K562 (cell line): ENCODE results near the gene ARHGEF6. TPM values are rescaled to one million over a fixed set of nuclear protein-coding genes. Genes with fewer than 3 reads are reported as not detected.

Experiments
- ATAC-seq: fragments of 200-7000 bp; cut with Tn5 transposase; 3 replicates; pipeline ENCODE4 v1.9.1; 2020; ENCODE audit warnings: moderate library complexity
- BruUV-seq: library from RNA; stranded (reverse); fragments of 400-500 nt; replicated peaks from 2 replicates; lab custom pipeline; 2021; lab: Mats Ljungman, UMichigan
- CTCF ChIA-PET: fragments of 300-600 bp; formaldehyde crosslinking; extraction: SDS; loops from one replicate; lab custom pipeline; 2021; ENCODE audit warnings: low intra/inter-chr PET ratio; lab: Yijun Ruan, JAX
- POLR2A ChIA-PET: fragments of 300-600, 350-650 bp; sonication (Branson Sonifier 250); formaldehyde crosslinking; extraction: SDS; loops from one replicate; lab custom pipeline; 2021; ENCODE audit warnings: antibody characterized with exemption, inconsistent platforms; lab: Yijun Ruan, JAX
- DNase-seq, 4 experiments: peaks; one replicate each; pipeline versions ENCODE4 v3.0.0 to v3.0.0-alpha.2; 2011 to 2018; ENCODE audit warnings: low spot score in 3 of 4, mixed read lengths in 3 of 4; ENCODE audit errors: extremely low read depth in 1 of 4
- FAIRE-seq: peaks from 2 replicates; lab custom pipeline; 2011; peaks lifted over from hg19 to GRCh38; lab: Jason Lieb, UNC
- H2AFZ ChIP-seq: 2 replicates; pipeline ENCODE4 v1.6.0; 2011; ENCODE audit warnings: low read depth, low read length, control low read depth, inconsistent platforms
- H3K27ac ChIP-seq: fragments of 200-600 bp; 3 replicates; pipeline ENCODE4 v1.8.0; 2011; ENCODE audit warnings: low read depth, mild to moderate bottlenecking, control low read depth, inconsistent platforms, low read length, moderate library complexity, mixed read lengths; ENCODE audit errors: extremely low read depth
- H3K27me3 ChIP-seq, 2 experiments: fragments of 300-600 bp in 1 of 2; 2 replicates in 1 of 2; 3 replicates in 1 of 2; pipeline versions ENCODE4 v1.6.0 to v1.8.0; 2011; ENCODE audit warnings: inconsistent platforms in 2 of 2, low read length in 2 of 2, mild to moderate bottlenecking in 1 of 2, mixed read lengths in 1 of 2, moderate library complexity in 1 of 2; ENCODE audit not compliant: control insufficient read depth in 2 of 2, insufficient read depth in 2 of 2
- H3K36me3 ChIP-seq: fragments of 300-600 bp; 3 replicates; pipeline ENCODE4 v1.8.0; 2011; ENCODE audit warnings: mild to moderate bottlenecking, low read length, inconsistent platforms; ENCODE audit not compliant: control insufficient read depth, insufficient read depth
- H3K4me1 ChIP-seq, 2 experiments: fragments of 200-600 bp in 1 of 2; replicated peaks in 1 of 2; 2 replicates in 1 of 2; 3 replicates in 1 of 2; pipeline versions ENCODE4 v1.5.1 to v1.8.0; 2011; ENCODE audit warnings: inconsistent platforms in 2 of 2, low read length in 2 of 2, mild to moderate bottlenecking in 1 of 2, mixed read lengths in 1 of 2, moderate library complexity in 1 of 2; ENCODE audit not compliant: control insufficient read depth in 2 of 2, insufficient read depth in 2 of 2
- H3K4me2 ChIP-seq: 2 replicates; pipeline ENCODE4 v1.6.1; 2011; ENCODE audit warnings: low read length, control low read depth, inconsistent platforms, mixed read lengths; ENCODE audit not compliant: insufficient read depth
- H3K4me3 ChIP-seq: fragments of 200-600 bp; sonication (generic), shearing (Covaris generic); 2 replicates; pipeline ENCODE4 v1.5.1; 2016; ENCODE audit warnings: control low read depth, inconsistent platforms
- H3K79me2 ChIP-seq: fragments of 200-600 bp; 3 replicates; pipeline ENCODE4 v1.8.0; 2011; ENCODE audit warnings: low read length, inconsistent platforms; ENCODE audit not compliant: control insufficient read depth, insufficient read depth
- H3K9ac ChIP-seq, 2 experiments: 2 replicates each; pipeline versions ENCODE4 v1.6.0 to v1.6.1; 2011; ENCODE audit warnings: low read depth in 2 of 2, low read length in 2 of 2, control low read depth in 1 of 2, inconsistent platforms in 1 of 2, mild to moderate bottlenecking in 1 of 2, mixed read lengths in 1 of 2; ENCODE audit not compliant: insufficient read depth in 1 of 2
- H3K9me1 ChIP-seq: one replicate; pipeline ENCODE4 v1.6.0; 2011; ENCODE audit warnings: inconsistent platforms, mild to moderate bottlenecking, low read length, moderate library complexity; ENCODE audit not compliant: control insufficient read depth, insufficient read depth
- H3K9me3 ChIP-seq: replicated peaks from 2 replicates; pipeline ENCODE4 v1.5.1; 2011; ENCODE audit warnings: low read depth, low read length, inconsistent platforms; ENCODE audit not compliant: control insufficient read depth, insufficient read depth
- H4K20me1 ChIP-seq: replicated peaks from 2 replicates; pipeline ENCODE4 v1.6.1; 2011; ENCODE audit warnings: low read length, inconsistent platforms, mixed read lengths; ENCODE audit not compliant: control insufficient read depth, insufficient read depth
- ARID2 ChIP-seq: fragments of 450-650 bp; IDR thresholded peaks from 2 replicates; pipeline ENCODE4 v1.6.1; 2017; ENCODE audit warnings: antibody characterized with exemption, mild to moderate bottlenecking
- ARID3A ChIP-seq: IDR thresholded peaks from 2 replicates; pipeline ENCODE4 v1.6.1; 2012; ENCODE audit warnings: low read depth, low read length, improper control_type of control experiment, borderline replicate concordance
- BCL6 ChIP-seq: fragments of 250-450 bp; sonication (Bioruptor Pico); IDR thresholded peaks from 2 replicates; pipeline ENCODE4 v1.4.0; 2020
- BCLAF1 ChIP-seq, 2 experiments: fragments of 450-650 bp in 1 of 2; IDR thresholded peaks; 2 replicates each; pipeline ENCODE4 v1.6.1; 2011 to 2017; ENCODE audit warnings: low read depth in 2 of 2, antibody characterized with exemption in 1 of 2, borderline replicate concordance in 1 of 2, low read length in 1 of 2, mild to moderate bottlenecking in 1 of 2, mixed read lengths in 1 of 2; ENCODE audit not compliant: control insufficient read depth in 1 of 2
- BDP1 ChIP-seq: IDR thresholded peaks from 3 replicates; pipeline ENCODE4 v1.6.1; 2011; ENCODE audit not compliant: insufficient read length, insufficient read depth
- CBFA2T3 ChIP-seq: fragments of 450-650 bp; IDR thresholded peaks from 2 replicates; pipeline ENCODE4 v1.6.1; 2017
- DIDO1 ChIP-seq: fragments of 450-650 bp; IDR thresholded peaks from 2 replicates; pipeline ENCODE4 v1.6.1; 2016; ENCODE audit warnings: low read depth, missing biosample characterization, missing genetic modification characterization
- GATA2 ChIP-seq: sonication (generic); formaldehyde crosslinking; IDR thresholded peaks from 2 replicates; pipeline ENCODE4 v1.4.0; 2020; ENCODE audit warnings: mild to moderate bottlenecking, missing genetic modification reagents
- ILF3 ChIP-seq: fragments of 450-650 bp; IDR thresholded peaks from 2 replicates; pipeline ENCODE4 v1.6.1; 2018; ENCODE audit warnings: antibody characterized with exemption, mild to moderate bottlenecking, moderate library complexity, borderline replicate concordance
- KLF6 ChIP-seq: fragments of 250-450 bp; sonication (Bioruptor Pico); IDR thresholded peaks from 2 replicates; pipeline ENCODE4 v1.4.0; 2020; ENCODE audit warnings: mild to moderate bottlenecking, moderate library complexity, borderline replicate concordance
- MBD1 ChIP-seq: fragments of 250-450 bp; sonication (Bioruptor Pico); IDR thresholded peaks from 2 replicates; pipeline ENCODE4 v1.8.0; 2022; ENCODE audit warnings: inconsistent platforms
- SMAD2 ChIP-seq: fragments of 150-350 bp; IDR thresholded peaks from 2 replicates; pipeline ENCODE4 v1.6.1; 2014; ENCODE audit warnings: low read depth, mild to moderate bottlenecking, low read length
- SRSF9 ChIP-seq: fragments of 200-400 bp; formaldehyde crosslinking; IDR thresholded peaks from 2 replicates; pipeline ENCODE4 v1.6.1; 2017; ENCODE audit warnings: low read depth, low read length, borderline replicate concordance
- THRAP3 ChIP-seq: fragments of 450-650 bp; IDR thresholded peaks from 2 replicates; pipeline ENCODE4 v1.6.1; 2016; ENCODE audit warnings: mild to moderate bottlenecking, inconsistent platforms, borderline replicate concordance
- ZNF282 ChIP-seq: sonication (generic); formaldehyde crosslinking; IDR thresholded peaks from 2 replicates; pipeline ENCODE4 v1.8.1; 2023; ENCODE audit warnings: missing genetic modification reagents
- ZNF589 ChIP-seq: fragments of 200-800 bp; sonication (Bioruptor generic); IDR thresholded peaks from 2 replicates; pipeline ENCODE4 v1.6.1; 2016; ENCODE audit warnings: low read depth, missing genetic modification characterization, missing compliant biosample characterization
- WGBS: fragments of 100-300 bp; shearing (Covaris generic); methylation state at CpG from one replicate; pipeline ENCODE4 v1.1.6; 2016; ENCODE audit warnings: low coverage, mixed read lengths; ENCODE audit not compliant: insufficient coverage; ENCODE audit errors: missing lambda C conversion rate; 5-methylcytosine and 5-hydroxymethylcytosine counted together
- in situ Hi-C: fragments of 300-500 bp; cut with MboI; formaldehyde crosslinking; loops from 4 replicates; pipeline ENCODE4 v1.15.0; 2018; ENCODE audit warnings: inconsistent platforms, mixed read lengths
- intact Hi-C: fragments of 100-400 bp; cut with micrococcal nuclease; formaldehyde crosslinking; loops from 2 replicates; pipeline ENCODE4 v1.14.2; 2022
- polyA plus RNA-seq, 8 experiments: library from polyadenylated mRNA; depleted of rRNA in 4 of 8; stranded (reverse) in 5 of 8; unstranded in 3 of 8; fragments of >200 nt; fragmentation: Nextera tagmentation in 2 of 8; fragmentation: Illumina TruSeq in 1 of 8; extraction: Ambion mirVana in 2 of 8; extraction: Trizol in 1 of 8; gene quantifications; 2 replicates each; pipeline versions ENCODE4 v1.2.1 to v1.2.3, GENCODE V29; 2011 to 2014; ENCODE audit warnings: inconsistent platforms in 1 of 8, missing spikeins in 1 of 8
- total RNA-seq, 7 experiments: library from RNA; depleted of rRNA in 6 of 7; stranded (reverse); fragments of >200 nt in 6 of 7; fragmentation: Illumina TruSeq in 2 of 7; extraction: Trizol in 2 of 7; gene quantifications; 2 replicates each; pipeline versions ENCODE4 v1.2.1 to v1.2.3, GENCODE V29; 2011 to 2021; ENCODE audit warnings: low replicate concordance in 1 of 7

ARHGEF6 gene
- total and polyA plus RNA-seq, 9 of the 15 experiments (the other 6 are each of a cell fraction or from before 2014, with no cell fraction given), result 2.9 to 22.1 (median 13.3) TPM

- FAIRE-seq (no peak), DNase-seq (no peak), ATAC-seq (no peak)
- H4K20me1 ChIP-seq, result no peaks in the 10 kb centered on the region
- POLR2A ChIA-PET, result interaction anchor here (0.5 to 0.9 kb wide), 2 partner anchors 11 to 219 kb away, joined by 3 to 4 read pairs; no protein-coding TSS in a partner anchor
- H3K9ac ChIP-seq, result no peak overlapping the region
- H3K4me3 ChIP-seq, result no peak overlapping the region
- H3K4me2 ChIP-seq, result no peak overlapping the region
- no peak overlapping the region for H2AFZ ChIP-seq
- no peaks in the 10 kb centered on the region for H3K27me3 ChIP-seq
- no peaks in the 10 kb centered on the region for H3K36me3 ChIP-seq
- H3K79me2 ChIP-seq, result no peaks in the 10 kb centered on the region
- H3K27ac ChIP-seq, result no peak overlapping the region
- WGBS, result 0% methylated on average over 1 of the region's 1 CpG
- no peaks in the 10 kb centered on the region for H3K9me1 ChIP-seq
- intact Hi-C loops, result loop anchor here (10.0 kb wide), 3 partner anchors 122 to 662 kb away; no protein-coding TSS in a partner anchor
- H3K4me1 ChIP-seq, result no peaks in the 10 kb centered on the region
- no peaks in the 10 kb centered on the region; the same call in 1 of the 2 replicates for H3K9me3 ChIP-seq
- BruUV-seq, result no TSS peak
- CTCF ChIA-PET, result no interaction called here
- no peak for TF ChIP-seq BCL6 (CRISPR knock-in tag)
- TF ChIP-seq GATA2 (CRISPR knock-in tag), result no peak
- TF ChIP-seq ARID3A, result no peak
- TF ChIP-seq ARID2, result no peak
- TF ChIP-seq CBFA2T3, result no peak
- TF ChIP-seq ZNF589 (CRISPR knock-in tag), result no peak
- TF ChIP-seq SMAD2, result no peak
- no peak for TF ChIP-seq DIDO1 (tag)
- no peak for TF ChIP-seq MBD1 (CRISPR knock-in tag)
- TF ChIP-seq THRAP3, result no peak
- no peak for TF ChIP-seq BDP1
- no peak for TF ChIP-seq ZNF282 (CRISPR knock-in tag)
- TF ChIP-seq SRSF9, result no peak
- TF ChIP-seq BCLAF1 (IDR thresholded peaks at IDR 0.05; ENCODE audit: borderline replicate concordance in 1 of 2, control insufficient read depth in 1 of 2, low read depth in 2 of 2, low read length in 1 of 2), result no peak
- TF ChIP-seq KLF6, result no peak
- TF ChIP-seq ILF3, result no peak
- TF ChIP-seq, all 486 proteins: peak for 0
- in situ Hi-C loops, result loop anchor here (25.0 kb wide), 1 partner anchor 660 kb away; no protein-coding TSS in a partner anchor
Measured at GRCh38 chrX:136697156-136697555, 83.6 kb downstream of the ARHGEF6 start.
